Thoracic aorta (tissue), 2 donors: Measurements from ENCODE around the gene OR2B2. TPM values are rescaled to one million over a fixed set of nuclear protein-coding genes. Genes with fewer than 3 reads are reported as not detected.

ENCODE experiments used
- ATAC-seq: fragments of 150-250 bp; one replicate; pipeline ENCODE4 v1.8.0; 2017; ENCODE audit warnings: low read depth; ENCODE audit not compliant: insufficient number of reproducible peaks, low FRiP score
- DNase-seq: peaks from one replicate; pipeline ENCODE4 v3.0.0-alpha.2; 2020; ENCODE audit warnings: low spot score
- H3K27ac ChIP-seq, 2 donors: fragments of 200-600 bp; sonication (generic); 1 replicate in 1 of 2; 2 replicates in 1 of 2; pipeline ENCODE4 v1.5.1; 2016; ENCODE audit warnings: mild to moderate bottlenecking in 2 of 2, moderate library complexity in 2 of 2
- H3K27me3 ChIP-seq: fragments of 200-600 bp; sonication (generic); replicated peaks from 2 replicates; pipeline ENCODE4 v1.6.0; 2016; ENCODE audit warnings: mild to moderate bottlenecking; ENCODE audit not compliant: insufficient read depth
- H3K36me3 ChIP-seq: fragments of 200-600 bp; sonication (generic); one replicate; pipeline ENCODE4 v1.5.1; 2016
- H3K4me1 ChIP-seq, 2 donors: fragments of 200-600 bp; sonication (generic); 1 replicate in 1 of 2; 2 replicates in 1 of 2; pipeline versions ENCODE4 v1.5.1 to v1.6.0; 2016; ENCODE audit warnings: low read depth in 2 of 2, mild to moderate bottlenecking in 1 of 2; ENCODE audit not compliant: control insufficient read depth in 1 of 2
- H3K4me3 ChIP-seq: fragments of 200-600 bp; sonication (generic); 2 replicates; pipeline ENCODE4 v1.5.1; 2016; ENCODE audit warnings: mild to moderate bottlenecking
- H3K9me3 ChIP-seq: fragments of 200-600 bp; sonication (generic); 2 replicates; pipeline ENCODE4 v1.5.1; 2016
- CTCF ChIP-seq: fragments of 200-600 bp; sonication (generic); IDR thresholded peaks from one replicate; pipeline ENCODE4 v1.5.1; 2019; ENCODE audit warnings: antibody characterized with exemption
- total RNA-seq, 2 donors: library from RNA; depleted of rRNA; stranded (reverse); fragments of >200 nt; gene quantifications; one replicate each; pipeline versions ENCODE4 v1.1.0 to v1.2.3, GENCODE V29; 2016

OR2B2 gene
- total RNA-seq, 2 donors from 2014 or later, result not detected

GRCh38 chr6:27889628-27890444, 22.4 kb downstream of the OR2B2 start:
- H3K4me3 ChIP-seq, result peak overlapping the region; percentile 55

DNA sequence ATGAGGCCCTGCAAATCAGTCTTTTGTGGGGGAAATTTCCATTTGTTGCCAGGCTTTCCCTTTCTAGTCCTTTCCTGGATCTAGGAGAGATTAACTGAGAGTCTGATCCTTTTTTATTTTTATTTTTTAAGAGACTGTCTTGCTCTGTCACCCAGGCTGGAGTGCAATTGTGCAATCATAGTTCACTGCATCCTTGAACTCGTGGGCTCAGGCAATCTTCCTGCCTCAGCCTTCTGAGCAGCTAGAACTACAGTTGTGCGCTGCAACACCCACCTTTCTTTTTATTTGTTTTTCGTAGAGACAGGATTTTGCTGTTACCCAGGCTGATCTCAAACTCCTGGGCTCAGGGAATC, 22.9 kb downstream of the OR2B2 start:
- no peaks in the 10 kb centered on the region for H3K27me3 ChIP-seq
- DNase-seq, result no peak

More at GRCh38 chr6:27889628-27890444, 22.4 kb downstream of the OR2B2 start:
- H3K36me3 ChIP-seq, result no peaks in the 10 kb centered on the region
- no peaks in the 10 kb centered on the region for H3K27me3 ChIP-seq
- TF ChIP-seq CTCF, result no peak
- H3K9me3 ChIP-seq, result no peaks in the 10 kb centered on the region
- no peak overlapping the region for H3K27ac ChIP-seq
- no peak for ATAC-seq
- no peak for DNase-seq
- peaks cover 0 to 28% of the 10 kb centered on the region in 2 donors for H3K4me1 ChIP-seq

DNA sequence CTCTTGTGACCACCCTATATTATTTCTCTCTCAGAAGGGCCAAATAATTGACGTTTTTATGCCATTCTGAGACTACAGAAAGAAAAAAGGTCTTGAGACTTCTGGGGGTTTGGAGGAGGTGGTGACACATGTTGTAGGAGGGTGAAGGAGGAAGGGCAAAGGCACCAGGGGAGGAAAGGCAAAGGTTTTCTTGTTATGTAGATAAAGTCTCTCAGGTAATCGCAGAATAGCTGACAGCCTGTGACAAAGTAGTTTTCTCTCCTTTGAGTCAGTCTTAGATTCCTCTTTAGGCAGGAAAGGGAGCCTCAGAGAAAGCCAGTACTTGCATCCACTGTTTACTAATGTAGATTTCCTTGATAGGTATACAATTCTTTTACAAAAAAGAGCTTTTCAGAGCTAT, 23.6 kb downstream of the OR2B2 start:
- ATAC-seq, result no peak
- Histone ChIP-seq H3K9me3 (no peaks in the 10 kb centered on the region), H3K27me3 (no peaks in the 10 kb centered on the region), H3K36me3 (no peaks in the 10 kb centered on the region), H3K4me1 (peaks cover 0 to 24% of the 10 kb centered on the region in 2 donors), H3K4me3 (no peak overlapping the region), H3K27ac (no peak overlapping the region)
- TF ChIP-seq CTCF, result no peak
- no peak for DNase-seq

More for the DNA sequence above, 22.9 kb downstream of the OR2B2 start:
- peaks cover 0 to 28% of the 10 kb centered on the region in 2 donors for H3K4me1 ChIP-seq
- H3K27ac ChIP-seq, result no peak overlapping the region
- no peak for TF ChIP-seq CTCF
- ATAC-seq, result no peak
- no peak overlapping the region for H3K4me3 ChIP-seq
- H3K36me3 ChIP-seq, result no peaks in the 10 kb centered on the region
- H3K9me3 ChIP-seq, result no peaks in the 10 kb centered on the region

- no peaks in the 10 kb centered on the region for H3K27me3 ChIP-seq
- no peak overlapping the region for H3K4me3 ChIP-seq
- peaks cover 0 to 10% of the 10 kb centered on the region in 2 donors for H3K4me1 ChIP-seq
- no peak overlapping the region for H3K27ac ChIP-seq
- no peak for DNase-seq
- H3K36me3 ChIP-seq, result no peaks in the 10 kb centered on the region
- H3K9me3 ChIP-seq, result no peaks in the 10 kb centered on the region
- no peak for ATAC-seq
- TF ChIP-seq CTCF, result no peak
Observed at GRCh38 chr6:27886073-27886472, 26.1 kb downstream of the OR2B2 start.

DNA sequence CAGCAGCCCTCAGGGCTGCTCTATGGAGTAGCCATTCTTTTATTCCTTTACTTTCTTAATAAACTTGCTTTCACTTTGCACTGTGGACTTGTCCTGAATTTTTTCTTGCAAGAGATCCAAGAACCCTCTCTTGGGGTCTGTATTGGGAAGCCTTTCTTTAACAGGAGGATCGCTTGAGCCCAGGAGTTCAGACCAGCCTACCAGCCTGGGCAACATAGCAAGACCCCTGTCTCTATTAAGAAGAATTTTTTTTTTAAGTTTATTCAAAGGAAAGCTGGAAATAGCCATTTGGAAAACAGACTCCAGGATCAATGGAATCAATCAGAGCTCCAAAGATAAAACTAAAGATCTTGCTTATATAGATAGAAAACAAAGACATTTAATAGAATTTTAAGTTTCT, 29.1 kb downstream of the OR2B2 start:
- TF ChIP-seq CTCF, result no peak
- H3K36me3 ChIP-seq, result no peaks in the 10 kb centered on the region
- H3K27me3 ChIP-seq, result no peaks in the 10 kb centered on the region
- no peaks in the 10 kb centered on the region for H3K9me3 ChIP-seq
- DNase-seq, result no peak
- no peak for ATAC-seq
- no peak overlapping the region for H3K27ac ChIP-seq
- H3K4me1 ChIP-seq, result no peaks in the 10 kb centered on the region
- no peak overlapping the region for H3K4me3 ChIP-seq
